NCI-H2196 treated with DMSO at 0.1 percent for 48 hours (cell line): Measurements from ENCODE around the gene NUBP1.
"Not testable (repeated sequence)": the region's sequence is repeated elsewhere in the genome, so short reads cannot be mapped to it uniquely, and the experiment has no call there.

Experiments used
- DNase-seq: peaks from one replicate; lab custom pipeline; 2025; ENCODE audit not compliant: unreplicated experiment; lab: John Stamatoyannopoulos, UW

NUBP1 gene

DNA sequence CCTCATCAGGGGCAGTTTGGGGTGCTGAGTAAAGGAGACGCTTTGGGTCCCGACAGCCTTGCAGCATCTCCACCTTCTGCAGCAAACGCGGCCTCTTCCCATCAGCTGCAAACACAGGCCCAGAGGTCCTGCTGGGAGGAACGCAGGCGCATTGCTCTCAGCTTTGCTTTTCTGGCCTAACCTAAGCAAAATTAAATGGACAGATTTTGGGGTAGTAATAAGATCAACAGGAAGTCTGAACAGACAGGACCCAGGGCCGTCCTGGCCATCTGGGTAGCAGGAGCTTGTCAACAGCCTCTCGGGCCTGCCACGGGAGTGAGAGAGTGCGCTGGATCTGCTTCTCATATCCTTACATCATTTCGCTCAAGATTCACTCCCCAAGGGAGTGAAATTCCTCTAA is 7.2 kb downstream of the NUBP1 start:
- DNase-seq = no peak

DNA sequence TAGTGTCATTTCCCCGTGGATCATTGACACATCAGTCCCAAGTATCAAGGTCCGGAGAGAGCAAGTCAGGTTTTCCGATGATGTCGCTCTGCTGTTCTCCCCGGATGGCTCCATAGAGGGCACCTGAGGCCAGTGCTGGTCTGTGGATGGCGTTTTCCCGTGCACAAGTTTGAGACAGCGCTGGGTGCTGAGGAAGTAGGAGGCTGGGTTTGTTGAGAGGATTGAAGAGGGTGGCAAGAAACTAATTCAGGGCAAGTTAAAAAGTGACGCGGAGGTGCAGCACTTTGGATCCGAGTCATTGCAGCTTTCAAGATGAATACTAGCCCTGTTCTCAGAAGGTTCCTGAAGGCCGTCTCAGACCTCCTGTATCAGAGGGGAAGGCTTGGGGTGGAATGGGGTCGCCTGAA is 7.7 kb downstream of the NUBP1 start:
- DNase-seq = no peak

DNA sequence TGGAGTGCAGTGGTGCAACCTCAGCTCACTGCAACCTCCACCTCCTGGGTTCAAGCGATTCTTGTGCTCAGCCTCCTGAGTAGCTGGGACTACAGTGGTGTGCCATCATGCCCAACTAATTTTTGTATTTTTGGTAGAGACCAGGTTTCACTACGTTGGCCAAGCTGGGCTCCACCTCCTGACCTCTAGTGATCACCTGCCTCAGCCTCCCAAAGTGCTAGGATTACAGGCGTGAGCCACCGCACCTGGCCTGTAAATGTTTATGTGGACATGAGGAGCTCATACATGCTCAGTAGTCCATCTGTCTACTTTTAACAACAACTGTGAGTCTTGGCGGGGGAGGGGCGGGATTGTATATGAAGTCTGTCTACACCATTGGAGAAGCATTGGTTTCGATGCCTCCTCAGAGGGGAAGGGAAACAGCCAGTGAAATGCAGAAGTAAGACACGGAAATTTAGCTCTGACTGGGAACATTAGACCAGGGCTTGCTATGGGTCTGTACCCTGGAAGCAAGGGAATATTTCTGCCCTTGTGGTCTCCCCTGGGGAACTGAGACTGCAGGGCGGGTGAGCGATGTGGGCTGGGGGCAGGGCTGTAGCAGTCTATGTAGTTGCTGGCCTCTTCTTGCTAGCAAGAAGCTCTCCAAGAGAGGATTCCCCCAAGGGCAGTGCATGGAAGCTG is 9.3 kb downstream of the NUBP1 start:
- DNase-seq = no peak

DNA sequence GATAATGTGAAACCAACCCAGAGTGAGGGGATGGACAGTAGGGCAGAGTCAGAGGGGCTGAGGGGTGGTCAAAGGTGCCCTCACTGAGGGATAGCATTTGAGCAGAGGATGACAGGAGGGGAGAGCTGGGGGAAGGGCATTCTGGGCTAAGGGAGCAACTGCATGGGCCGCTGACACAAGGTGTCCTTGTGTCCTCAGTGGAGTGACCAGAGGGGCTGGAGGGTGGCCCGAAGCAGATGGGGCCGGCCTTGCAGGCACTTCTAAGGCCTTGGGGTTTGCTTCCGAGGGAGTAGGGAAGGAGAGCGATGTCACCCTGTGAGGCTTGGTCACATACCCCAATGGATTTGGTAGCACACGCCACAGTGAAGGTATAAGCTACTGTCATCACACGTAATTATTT is 10.0 kb downstream of the NUBP1 start:
- DNase-seq = no peak

DNA sequence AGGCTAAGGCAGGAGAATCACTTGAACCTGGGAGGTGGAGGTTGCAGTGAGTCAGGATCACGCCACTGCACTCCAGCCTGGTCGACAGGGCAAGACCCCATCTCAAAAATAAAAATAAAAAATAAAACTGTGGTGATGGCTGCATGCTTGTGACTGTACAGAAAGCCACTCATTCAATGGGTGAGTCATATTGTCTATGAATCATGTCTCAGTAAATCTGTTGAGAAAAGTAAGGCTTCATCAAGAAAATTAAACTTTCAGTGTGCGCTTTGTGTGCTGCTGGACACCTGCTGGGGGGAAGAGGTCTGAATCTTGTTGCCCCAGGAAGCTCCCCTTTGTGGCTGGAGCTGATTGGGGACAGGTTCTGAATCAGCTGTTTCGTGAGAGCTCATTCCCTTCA is 11.3 kb downstream of the NUBP1 start:
- DNase-seq = no peak

DNA sequence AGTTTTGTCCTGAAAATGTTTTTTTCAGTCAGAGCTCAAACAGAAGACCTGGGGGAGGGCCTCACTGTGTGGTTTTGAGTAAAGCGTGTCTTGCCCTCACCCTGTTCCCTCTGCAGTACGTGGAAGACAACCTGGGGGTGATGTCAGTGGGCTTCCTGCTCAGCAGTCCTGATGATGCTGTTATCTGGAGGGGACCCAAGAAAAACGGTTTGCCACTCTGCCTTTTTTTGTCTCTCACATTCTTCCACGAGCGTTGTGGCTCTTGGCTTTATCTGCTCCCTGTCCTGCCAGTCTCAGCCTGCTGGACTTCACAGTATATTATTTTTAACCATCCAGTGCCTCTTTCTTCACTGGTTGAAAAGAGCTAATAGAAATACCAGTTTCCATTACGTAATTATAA is 12.9 kb downstream of the NUBP1 start:
- DNase-seq = no peak

DNA sequence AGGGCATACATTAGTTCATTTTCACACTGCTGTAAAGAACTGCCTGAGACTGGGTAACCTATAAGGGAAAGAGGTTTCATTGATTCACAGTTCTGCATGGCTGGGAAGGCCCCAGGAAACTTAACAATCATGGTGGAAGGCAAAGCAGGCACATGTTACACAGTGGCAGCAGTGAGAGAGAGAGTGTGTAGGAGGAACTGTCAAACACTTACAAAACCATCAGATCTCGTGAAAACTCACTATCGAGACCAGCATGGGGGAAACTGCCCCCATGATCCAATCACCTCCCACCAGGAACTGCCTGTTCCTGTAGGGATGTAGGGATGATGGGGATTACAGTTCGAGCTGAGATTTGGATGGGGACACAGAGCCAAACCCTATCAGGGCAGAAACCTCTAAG is 17.2 kb downstream of the NUBP1 start:
- no peak for DNase-seq

DNA sequence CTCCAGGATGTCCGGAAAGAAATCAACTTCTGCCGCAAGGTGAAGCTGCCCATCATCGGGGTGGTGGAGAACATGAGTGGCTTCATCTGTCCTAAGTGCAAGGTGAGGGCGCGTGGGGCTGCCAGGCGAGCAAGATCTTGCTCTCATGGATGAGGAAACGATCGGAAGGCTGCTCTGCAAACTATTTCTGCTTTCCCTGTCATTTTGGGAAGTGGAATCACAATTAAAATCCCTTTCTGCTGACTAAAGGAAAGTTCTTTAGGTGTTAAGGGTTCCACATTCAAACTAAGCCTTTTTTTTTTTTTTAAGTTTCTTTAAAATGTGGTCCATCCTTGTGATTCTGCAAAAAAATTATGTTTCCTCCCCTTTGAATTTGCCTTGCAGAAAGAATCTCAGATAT is 17.7 kb downstream of the NUBP1 start:
- DNase-seq = no peak

DNA sequence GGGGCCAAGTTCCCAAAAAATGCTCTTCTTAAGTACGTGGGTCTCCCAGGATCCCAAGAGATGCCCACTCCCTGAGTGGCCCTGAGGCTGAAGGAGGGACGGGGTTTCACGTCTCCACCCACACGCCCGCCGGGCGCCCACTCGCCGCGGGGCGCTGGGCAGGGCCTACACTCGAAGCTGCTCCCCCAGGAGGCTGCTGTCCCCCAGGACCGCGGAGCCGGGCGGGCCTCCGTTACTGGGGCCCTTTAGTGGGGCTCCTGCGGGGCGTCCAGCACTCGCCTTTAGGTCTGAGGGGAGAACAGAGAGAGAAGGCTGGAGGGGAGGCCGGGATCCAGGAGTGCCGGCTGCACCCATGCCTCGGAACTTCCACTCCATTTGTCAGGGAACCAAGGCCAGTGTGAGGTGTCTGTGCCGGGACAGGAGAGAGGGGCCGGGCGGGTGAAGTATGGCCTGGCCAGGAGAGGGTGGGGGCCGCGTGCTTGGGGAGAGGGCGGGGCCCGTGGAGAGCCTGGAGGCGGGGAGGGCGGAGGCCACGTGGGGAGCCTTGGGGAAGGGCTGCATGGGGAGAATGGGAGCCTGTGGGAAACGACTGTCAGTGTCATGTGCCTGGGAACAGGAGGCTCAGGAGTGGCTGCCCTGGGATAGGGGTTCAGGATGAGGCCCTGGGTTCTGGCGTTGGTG is 18.8 kb downstream of the NUBP1 start:
- DNase-seq = no peak

DNA sequence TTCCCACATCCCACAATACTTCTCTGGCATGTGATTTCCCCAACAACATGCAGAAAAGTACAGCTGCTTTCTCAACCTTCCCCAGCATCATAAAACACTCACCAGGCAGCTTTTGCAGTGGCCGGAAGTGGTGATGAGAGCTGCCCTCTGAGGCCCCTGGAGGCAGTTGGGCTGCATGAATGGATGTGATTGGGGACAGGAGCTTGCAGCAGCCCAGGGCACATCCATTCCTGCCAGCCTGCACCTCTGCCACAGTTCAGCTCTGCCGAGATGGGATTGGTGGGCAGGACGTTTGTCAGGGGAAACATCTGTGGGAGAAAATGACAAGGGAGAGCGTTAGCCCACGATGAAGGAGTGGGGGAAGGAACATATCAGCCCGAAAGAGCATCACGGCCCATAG is 19.8 kb downstream of the NUBP1 start:
- DNase-seq = no peak

DNA sequence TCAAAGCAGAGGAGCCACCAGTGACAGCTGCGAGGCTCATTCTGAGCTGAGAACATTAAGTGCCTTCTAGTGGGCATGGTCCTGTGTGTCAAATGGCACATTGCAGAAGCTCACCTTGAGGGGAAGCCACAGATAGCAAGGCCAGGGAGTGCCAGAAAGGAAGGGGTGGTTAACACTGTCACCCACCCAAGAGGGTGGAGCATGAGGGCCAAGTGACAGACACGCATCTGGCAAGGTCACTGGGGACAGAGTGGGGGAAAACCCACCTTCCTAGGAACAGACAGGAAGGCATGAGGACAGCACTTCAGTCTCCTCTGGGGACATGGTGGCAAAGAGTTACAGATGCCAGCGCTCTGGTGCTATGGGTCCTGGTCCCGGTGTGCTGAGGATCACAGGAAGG is 22.1 kb downstream of the NUBP1 start:
- DNase-seq = no peak

DNA sequence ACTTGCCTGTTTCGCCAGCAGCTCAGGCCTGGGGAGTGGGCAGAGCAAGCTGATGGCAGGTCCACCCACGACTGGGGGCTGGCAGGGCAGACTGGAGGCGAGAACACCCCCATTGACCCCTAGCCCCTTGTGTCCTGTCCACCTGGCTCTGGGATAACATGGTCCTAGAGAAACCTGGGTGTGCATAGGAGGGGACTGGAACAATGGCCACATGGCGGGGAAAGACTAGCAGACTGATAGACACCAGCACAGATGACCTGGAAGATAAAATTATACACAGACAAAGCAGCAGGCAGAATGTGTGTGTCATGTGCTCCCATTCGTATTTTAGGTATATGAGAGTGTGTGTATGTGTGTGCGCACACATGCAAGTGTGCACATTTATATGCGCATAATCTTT is 23.5 kb downstream of the NUBP1 start:
- no peak for DNase-seq

DNA sequence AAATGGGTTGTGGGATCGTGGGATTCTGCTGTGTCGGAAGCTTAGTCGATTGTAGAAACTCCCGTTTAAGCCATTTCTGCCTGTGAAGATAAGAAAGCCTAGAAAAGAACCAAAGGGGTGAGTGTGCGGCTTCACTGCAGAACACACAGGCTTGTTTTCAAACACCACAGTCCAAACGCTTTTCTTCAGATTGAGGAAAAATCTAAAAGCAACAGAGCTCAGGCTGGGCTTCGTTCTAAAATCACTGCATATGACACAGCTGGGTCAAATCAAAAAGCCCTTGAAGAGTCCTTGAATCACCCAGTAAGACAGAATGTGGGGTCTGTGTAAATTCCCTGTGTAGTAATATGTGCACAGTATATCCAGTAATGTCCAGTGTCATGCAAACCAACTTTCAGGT is 25.7 kb downstream of the NUBP1 start:
- no peak for DNase-seq

DNA sequence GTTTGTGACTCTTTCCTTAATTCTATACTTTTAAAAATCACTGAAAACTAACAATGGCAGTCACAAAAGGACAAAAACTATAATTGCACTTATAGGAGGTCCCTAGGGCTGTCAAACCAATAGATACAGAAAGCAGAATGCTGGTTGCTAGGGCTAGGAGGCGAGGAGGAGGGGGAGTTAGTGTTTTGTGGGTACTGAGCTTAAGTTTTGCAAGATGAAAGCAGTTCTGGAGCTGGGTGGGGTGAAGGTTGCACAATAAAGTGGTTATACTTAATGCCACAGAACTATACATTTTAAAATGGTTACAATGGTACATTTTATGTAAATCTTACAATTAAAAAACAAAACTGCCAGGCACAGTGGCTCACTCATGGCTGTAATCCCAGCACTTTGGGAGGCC is 27.3 kb downstream of the NUBP1 start:
- DNase-seq = no peak

DNA sequence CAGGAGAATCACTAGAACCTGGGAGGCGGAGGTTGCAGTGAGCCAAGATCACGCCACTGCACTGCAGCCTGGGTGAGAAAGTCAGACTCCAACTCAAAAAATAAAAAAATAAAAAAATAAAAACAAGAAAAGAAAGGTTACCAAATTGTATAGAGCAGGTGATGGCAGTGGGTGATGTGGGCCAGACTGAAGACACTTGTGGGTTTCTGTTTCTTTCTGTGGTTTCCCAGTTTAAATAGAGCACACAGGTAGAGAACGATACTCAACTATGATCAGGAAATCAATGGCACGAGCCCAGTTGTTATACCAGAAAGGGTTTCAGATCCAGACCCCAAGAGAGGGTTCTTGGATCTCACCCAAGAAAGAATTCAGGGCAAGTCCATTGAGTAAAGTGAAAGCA is 32.6 kb downstream of the NUBP1 start:
- no peak for DNase-seq

DNA sequence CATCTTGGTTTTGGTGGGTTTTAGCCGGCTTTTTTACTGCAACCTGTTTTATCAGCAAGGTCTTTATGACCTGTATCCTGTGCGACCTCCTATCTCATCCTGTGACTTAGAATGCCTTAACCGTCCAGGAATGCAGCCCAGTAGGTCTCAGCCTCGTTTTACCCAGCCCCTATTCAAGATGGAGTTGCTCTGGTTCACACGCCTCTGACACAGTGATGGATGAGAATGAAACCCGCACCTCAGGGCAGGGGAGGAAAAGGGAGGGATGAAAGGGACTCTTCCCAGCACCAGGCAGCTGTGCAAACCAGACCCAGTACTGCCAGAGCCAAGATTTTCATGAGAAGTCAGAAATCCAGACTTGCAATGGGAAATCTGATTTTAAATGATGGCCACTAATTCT is 33.3 kb downstream of the NUBP1 start:
- not testable (repeated sequence) for DNase-seq

DNA sequence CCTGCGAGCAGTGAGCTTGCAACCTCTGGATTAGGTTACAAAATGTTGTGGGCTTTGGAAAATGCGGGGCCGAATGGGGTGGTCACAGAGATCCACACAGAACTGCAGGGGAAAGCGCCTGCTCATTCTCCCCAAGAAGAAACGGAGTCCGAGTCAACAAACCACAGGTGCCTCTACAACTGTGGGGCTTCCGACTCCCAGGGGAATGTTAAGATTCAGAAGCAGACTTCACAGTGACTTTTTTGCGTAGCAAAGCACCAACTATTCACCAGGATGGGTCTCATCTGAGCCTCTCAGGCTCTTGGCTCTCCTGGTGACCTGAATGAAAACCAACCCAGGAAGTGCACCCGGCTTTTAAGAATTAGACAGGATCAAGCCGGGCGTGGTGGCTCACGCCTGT is 33.7 kb downstream of the NUBP1 start:
- no peak for DNase-seq

DNA sequence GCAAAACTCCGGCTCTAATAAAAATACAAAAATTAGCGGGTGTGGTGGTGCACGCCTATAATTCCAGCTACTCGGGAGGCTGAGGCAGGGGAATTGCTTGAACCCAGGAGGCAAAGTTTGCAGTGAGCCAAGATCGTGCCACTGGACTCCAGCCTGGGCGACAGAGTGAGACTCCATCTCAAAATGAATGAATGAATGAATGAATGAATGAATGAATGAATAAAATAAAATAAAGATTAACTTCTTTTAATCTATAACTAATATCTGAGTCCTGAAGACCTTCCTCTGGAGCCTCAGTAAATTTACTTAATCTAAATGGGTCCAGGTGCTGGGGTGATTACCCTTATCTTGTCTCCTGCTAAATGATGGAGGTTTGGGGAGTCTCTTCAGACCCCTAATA is 36.3 kb downstream of the NUBP1 start:
- DNase-seq = not testable (repeated sequence)

DNA sequence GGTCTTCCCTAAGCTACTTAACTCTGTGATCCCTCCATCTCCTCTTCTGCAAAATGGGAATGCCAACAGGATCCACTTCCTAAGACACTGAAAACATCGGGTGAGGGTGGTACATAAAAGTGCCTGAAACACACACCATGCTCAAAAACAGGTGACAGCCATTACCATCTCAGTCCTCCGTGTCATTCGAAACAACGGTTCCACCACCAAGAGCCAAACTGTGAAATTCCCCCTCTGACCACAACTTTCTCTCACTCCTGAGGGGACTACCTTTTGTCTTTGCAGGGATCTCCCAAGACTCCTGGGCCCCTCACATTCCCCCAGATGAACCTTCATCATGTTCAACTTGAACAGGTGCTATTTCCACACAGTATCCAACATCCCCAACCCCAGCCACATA is 37.0 kb downstream of the NUBP1 start:
- no peak for DNase-seq

DNA sequence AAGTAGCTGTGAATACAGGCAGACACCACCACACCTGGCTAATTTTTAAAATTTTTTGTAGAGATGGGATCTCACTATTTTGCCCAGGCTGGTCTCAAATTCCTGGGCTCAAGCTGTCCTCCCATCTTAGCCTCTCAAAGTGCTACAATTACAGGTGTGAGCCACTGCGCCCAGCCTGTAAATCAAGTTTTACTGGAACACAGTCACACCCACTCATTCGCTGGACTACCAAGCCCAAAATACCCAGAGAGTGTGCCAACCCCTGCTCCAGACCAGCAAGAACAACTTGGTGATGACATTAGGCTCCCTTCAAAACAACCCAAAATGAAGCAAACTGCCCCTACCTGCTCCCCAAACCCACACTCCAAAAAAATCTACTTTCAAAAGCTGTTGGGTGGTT is 39.0 kb downstream of the NUBP1 start:
- DNase-seq = no peak

DNA sequence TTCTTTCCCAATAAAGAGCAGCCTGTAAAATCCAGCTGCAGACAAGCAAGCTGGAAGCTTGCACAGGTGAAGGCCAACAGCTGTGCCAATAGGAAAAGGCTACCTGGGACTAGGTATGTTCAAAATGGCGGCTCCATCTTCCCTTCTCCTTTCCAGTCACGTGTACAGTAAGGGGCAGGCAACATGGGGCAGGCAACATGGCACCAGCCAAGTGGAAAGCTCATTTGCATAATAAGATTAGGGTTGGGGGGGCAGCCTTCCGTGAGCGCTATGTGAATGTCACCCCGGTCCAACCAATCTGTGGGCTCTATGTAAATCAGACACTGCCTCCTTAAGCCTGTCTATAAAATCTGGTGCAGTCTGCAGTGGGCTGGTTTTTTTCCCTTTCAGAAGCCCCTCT is 43.7 kb downstream of the NUBP1 start:
- DNase-seq = no peak

DNA sequence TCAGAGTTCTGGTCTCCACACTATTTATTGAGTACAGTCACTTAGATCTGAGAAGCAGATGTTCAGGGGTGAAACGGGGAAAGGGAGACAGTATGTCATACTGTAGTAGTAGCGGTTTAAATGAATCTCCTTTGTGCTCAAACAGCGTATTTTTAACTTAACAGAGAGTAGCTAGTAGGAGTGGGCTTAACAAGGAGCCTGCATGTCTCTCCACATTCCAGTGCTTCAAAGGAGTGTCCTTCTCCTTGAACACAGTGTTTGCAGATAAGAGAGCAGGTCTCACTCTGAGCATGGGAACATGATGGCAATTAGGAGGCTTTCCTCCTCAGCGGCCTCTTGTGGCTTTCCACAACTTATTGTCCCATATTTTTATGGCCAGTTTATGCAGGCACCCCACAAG is 45.0 kb downstream of the NUBP1 start:
- not testable (repeated sequence) for DNase-seq

DNA sequence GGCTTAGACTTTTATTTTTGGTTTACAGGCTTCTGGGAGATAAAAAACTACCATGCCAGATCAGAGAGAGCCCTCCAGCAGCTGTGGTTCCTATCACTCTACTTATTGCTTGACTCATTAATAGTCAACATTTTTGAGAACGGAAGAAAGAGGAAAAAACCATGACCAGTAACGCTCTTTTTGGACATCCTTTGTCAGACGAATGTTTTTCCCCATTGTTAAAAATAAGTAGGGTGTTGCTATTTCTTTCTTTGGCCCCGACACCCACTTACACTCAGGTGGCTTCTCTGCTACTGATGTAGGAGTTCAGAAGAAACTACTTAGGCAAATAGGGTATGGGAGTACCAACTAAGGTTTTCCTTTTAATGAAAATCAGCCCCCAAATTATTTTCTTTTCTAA is 47.4 kb downstream of the NUBP1 start:
- no peak for DNase-seq
